ENCODE data around the gene MISP3. TPM values are rescaled to one million over a fixed set of nuclear protein-coding genes. Genes with fewer than 3 reads are reported as not detected.

The MISP3 gene
- total RNA-seq, 1 donor from 2014 or later, result 0.98 TPM

DNA sequence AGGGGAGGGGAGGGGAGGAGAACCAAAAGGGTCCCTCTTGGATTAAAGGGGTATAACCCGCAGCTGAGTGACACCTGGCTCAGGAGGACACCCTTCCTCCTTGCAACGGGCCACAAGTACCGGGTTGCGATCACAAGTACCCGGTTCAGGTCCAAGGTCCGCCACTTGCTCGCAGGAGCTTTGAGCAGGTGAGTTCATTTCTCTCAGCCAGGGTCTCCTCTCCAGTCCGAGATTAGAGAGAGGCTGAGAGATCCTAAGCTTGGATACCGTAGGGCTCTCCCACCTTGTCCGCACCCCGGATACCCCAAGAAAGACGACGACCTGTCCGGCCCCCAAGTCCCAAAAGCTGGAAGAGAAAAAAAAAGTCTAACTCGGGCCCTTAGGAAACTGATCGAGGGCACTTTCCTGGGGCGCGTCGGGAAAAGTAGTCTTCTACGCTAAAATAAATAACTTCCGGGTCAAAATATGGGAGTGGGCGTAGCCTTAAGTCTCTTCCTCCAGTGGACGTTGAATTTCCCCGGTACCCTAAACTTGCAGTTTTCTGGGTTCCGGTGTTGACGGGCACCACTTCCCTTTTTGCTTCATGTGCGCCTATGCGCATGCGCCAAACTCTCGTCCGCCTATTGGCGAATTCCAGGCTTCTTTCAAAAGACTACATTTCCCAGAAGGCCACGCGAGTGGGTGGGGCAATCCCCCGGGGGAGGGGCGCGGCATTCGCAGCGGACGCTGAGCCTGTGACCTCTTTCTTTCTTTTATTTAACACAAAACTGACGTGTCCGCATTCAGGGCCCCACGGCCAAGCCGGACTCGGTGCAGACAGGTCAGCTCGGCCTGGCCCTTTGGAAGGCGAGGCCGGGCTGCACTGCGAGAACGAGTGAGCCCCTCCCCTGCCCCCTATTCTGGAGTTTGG, 8.6 kb downstream of the MISP3 start:
- TF ChIP-seq, protein P1, sequence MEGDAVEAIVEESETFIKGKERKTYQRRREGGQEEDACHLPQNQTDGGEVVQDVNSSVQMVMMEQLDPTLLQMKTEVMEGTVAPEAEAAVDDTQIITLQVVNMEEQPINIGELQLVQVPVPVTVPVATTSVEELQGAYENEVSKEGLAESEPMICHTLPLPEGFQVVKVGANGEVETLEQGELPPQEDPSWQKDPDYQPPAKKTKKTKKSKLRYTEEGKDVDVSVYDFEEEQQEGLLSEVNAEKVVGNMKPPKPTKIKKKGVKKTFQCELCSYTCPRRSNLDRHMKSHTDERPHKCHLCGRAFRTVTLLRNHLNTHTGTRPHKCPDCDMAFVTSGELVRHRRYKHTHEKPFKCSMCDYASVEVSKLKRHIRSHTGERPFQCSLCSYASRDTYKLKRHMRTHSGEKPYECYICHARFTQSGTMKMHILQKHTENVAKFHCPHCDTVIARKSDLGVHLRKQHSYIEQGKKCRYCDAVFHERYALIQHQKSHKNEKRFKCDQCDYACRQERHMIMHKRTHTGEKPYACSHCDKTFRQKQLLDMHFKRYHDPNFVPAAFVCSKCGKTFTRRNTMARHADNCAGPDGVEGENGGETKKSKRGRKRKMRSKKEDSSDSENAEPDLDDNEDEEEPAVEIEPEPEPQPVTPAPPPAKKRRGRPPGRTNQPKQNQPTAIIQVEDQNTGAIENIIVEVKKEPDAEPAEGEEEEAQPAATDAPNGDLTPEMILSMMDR (IDR thresholded peaks at IDR 0.05; ENCODE audit: unreplicated experiment), result no peak
- Mint-ChIP-seq H3K27me3 (ENCODE audit: low read depth) (no peaks in the 10 kb centered on the region), H3K4me1 (peaks cover 9% of the 10 kb centered on the region), H3K4me3 (peak overlapping the region; percentile 95), H3K36me3 (peaks cover 3% of the 10 kb centered on the region), H3K27ac (peak overlapping the region; percentile 97), H3K9me3 (no peaks in the 10 kb centered on the region)
- peak; percentile 96 to 99 for DNase-seq (ENCODE audit: low spot score in 2 of 2, unreplicated experiment in 2 of 2)

DNA sequence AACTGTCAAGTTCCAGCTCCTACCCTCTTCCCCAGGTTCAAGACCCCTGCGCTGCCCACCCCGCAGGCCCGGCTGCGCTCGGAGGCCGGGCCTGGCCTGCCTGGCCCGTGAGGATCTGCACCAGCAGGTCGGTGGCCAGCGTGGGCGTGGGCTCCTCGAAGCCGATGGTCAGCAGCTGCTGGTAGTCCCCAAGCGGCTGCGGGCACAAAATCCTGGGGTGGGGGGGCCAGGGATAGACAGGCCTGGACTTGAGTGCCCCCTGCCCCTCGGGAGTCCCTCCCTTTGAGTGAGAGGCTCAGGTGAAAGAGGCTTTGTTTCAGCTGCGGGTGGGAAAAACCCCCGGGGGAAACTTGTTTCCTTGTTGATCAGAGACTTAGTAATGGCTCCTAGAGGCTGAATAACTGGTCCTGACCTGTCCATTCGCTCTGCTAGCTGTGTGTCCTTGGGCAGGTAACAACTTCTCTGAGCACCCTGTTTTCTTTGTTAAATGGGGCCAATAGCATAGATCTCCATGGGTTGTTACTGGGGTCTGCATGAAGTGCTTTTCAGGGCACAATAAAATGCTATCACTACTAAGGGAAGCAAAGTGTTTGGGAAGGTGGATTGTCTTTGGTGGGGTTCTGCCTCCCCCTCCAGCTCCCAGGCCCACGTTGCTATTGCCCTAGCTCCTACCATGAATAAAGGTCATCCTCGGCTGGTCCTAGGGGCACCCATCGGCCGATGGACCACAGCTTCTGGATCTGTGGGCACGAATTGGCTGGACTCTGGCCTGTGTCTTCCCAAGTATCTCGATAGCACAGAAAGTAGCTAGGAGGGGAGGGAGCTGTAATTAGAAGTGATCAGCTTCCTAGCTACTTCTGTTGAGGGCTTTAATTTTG, 9.4 kb downstream of the MISP3 start:
- no peak for DNase-seq (ENCODE audit: low spot score in 2 of 2, unreplicated experiment in 2 of 2)
- TF ChIP-seq, protein P1 (IDR thresholded peaks at IDR 0.05; ENCODE audit: unreplicated experiment), result no peak

DNA sequence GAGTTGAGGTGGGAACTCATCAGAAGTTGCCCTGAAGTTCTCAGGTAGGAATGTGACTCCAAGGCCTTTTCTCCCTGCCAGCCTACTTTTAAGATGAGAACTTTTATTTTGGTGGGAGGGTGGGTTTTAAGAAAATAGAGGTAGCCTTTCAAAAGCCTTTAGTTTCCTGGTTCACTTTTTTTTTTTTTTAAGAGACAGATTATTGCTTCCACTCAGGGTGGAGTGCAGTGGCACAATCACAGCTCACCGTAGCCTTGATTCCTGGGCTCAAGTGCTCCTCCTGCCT, 10.0 kb downstream of the MISP3 start:
- H3K27ac Mint-ChIP-seq, result no peak overlapping the region
- peaks cover 3% of the 10 kb centered on the region for H3K36me3 Mint-ChIP-seq
- TF ChIP-seq, protein P1 (IDR thresholded peaks at IDR 0.05; ENCODE audit: unreplicated experiment), result no peak
- peak overlapping the region; percentile 95 for H3K4me3 Mint-ChIP-seq
- H3K4me1 Mint-ChIP-seq, result peaks cover 9% of the 10 kb centered on the region
- DNase-seq (ENCODE audit: low spot score in 2 of 2, unreplicated experiment in 2 of 2), result no peak
- no peaks in the 10 kb centered on the region for H3K9me3 Mint-ChIP-seq
- H3K27me3 Mint-ChIP-seq (ENCODE audit: low read depth), result no peaks in the 10 kb centered on the region

More for the DNA sequence above, 9.4 kb downstream of the MISP3 start:
- no peaks in the 10 kb centered on the region for H3K27me3 Mint-ChIP-seq (ENCODE audit: low read depth)
- peak overlapping the region; percentile 97 for H3K27ac Mint-ChIP-seq
- peaks cover 3% of the 10 kb centered on the region for H3K36me3 Mint-ChIP-seq
- H3K4me3 Mint-ChIP-seq, result peak overlapping the region; percentile 95
- peaks cover 9% of the 10 kb centered on the region for H3K4me1 Mint-ChIP-seq
- no peaks in the 10 kb centered on the region for H3K9me3 Mint-ChIP-seq

DNA sequence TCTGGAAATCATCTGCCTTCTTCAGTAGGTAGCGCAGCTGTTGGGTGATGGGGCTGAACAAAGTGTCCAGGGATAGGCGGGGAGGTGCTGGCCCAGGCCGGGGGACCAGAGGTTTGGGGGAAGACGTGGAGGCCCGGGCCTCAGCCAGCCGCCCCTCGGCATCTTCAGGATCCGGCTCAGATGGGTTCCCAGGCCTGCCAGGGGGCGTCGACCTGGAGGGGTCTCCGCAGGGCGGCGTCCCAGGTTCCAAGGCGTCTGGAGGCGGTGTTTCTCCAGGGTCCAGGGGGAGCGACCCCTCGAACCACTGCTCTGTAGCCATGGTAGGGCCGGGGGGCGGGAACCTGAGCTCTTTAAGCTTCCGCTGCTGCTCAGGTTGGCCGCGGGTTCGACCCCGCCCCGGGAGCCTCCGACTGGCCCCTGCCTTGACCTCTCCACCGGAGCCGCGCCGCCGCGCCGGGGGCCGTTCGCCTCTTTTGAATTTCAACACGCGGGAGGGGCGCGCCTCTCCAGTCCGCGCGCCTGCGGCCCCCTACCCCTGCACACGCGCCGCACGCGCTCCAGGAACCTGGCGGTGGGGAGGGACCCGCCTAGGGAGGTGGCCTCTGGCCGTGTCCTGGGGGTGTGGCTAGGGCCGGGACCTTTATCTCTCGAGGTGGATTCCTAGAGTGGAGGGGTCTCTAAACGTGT, 12.9 kb downstream of the MISP3 start, which contains the start of gene C19orf67:
C19orf67 (minus strand) TSS at position 475 of the 687 bp plus-strand sequence; CDS start at position 319, 156 bp downstream.
- H3K36me3 Mint-ChIP-seq, result peaks cover 14% of the 10 kb centered on the region
- no peaks in the 10 kb centered on the region for H3K27me3 Mint-ChIP-seq (ENCODE audit: low read depth)
- no peaks in the 10 kb centered on the region for H3K9me3 Mint-ChIP-seq
- H3K4me3 Mint-ChIP-seq, result no peak within 1 kb of the TSS
- no peak for DNase-seq (ENCODE audit: low spot score in 2 of 2, unreplicated experiment in 2 of 2)
- TF ChIP-seq, protein P1 (IDR thresholded peaks at IDR 0.05; ENCODE audit: unreplicated experiment), result no peak
- peaks cover 13% of the 10 kb centered on the region for H3K4me1 Mint-ChIP-seq
- H3K27ac Mint-ChIP-seq, result peak within 1 kb of the TSS; percentile 35

DNA sequence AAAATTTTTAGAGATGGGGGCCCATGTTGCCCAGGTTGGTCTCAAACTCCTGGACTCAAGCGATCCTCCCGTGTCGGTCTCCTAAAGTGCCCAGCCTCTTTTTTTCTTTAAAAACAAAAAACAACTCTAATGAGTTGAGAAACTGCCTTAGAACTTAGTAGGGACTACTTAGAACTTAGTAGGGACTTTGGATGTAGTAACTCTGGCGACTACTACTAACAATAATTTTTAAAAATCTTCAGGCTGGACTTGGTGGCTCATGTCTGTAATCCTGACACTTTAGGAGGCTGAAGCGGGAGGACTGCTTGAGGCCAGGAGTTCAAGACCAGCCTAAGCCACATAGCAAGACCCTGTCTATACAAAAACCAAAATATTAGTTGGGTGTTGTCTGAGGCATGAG, 13.5 kb downstream of the MISP3 start:
- Mint-ChIP-seq H3K9me3 (no peaks in the 10 kb centered on the region), H3K27ac (no peak overlapping the region), H3K4me3 (no peak overlapping the region), H3K4me1 (peaks cover 12% of the 10 kb centered on the region), H3K36me3 (peaks cover 14% of the 10 kb centered on the region), H3K27me3 (ENCODE audit: low read depth) (no peaks in the 10 kb centered on the region)
- TF ChIP-seq, protein P1 (IDR thresholded peaks at IDR 0.05; ENCODE audit: unreplicated experiment), result no peak
- DNase-seq (ENCODE audit: low spot score in 2 of 2, unreplicated experiment in 2 of 2), result no peak
